Gastrocnemius medialis (tissue), 4 donors: ENCODE data around the gene PLEKHO1.
A peak's percentile ranks its signal among the peaks of the same experiment; 100 is the strongest.

Source experiments
- POLR2A ChIP-seq, 2 donors: fragments of 450-650 bp; IDR thresholded peaks; one replicate each; pipeline ENCODE4 v1.6.1; 2017; ENCODE audit warnings: antibody characterized with exemption in 2 of 2, mild to moderate bottlenecking in 2 of 2, moderate library complexity in 2 of 2
- TF ChIP-seq, protein P1 (sequence below), 5 experiments: fragments of 450-650 bp in 3 of 5; fragments of 200-600 bp in 2 of 5; sonication (generic) in 2 of 5; IDR thresholded peaks in 4 of 5; conservative IDR thresholded peaks in 1 of 5; 1 replicate in 4 of 5; 2 replicates in 1 of 5; pipeline ENCODE4 v1.5.1; 2016 to 2019; ENCODE audit warnings: antibody characterized with exemption in 5 of 5, mild to moderate bottlenecking in 3 of 5, moderate library complexity in 3 of 5

DNA sequence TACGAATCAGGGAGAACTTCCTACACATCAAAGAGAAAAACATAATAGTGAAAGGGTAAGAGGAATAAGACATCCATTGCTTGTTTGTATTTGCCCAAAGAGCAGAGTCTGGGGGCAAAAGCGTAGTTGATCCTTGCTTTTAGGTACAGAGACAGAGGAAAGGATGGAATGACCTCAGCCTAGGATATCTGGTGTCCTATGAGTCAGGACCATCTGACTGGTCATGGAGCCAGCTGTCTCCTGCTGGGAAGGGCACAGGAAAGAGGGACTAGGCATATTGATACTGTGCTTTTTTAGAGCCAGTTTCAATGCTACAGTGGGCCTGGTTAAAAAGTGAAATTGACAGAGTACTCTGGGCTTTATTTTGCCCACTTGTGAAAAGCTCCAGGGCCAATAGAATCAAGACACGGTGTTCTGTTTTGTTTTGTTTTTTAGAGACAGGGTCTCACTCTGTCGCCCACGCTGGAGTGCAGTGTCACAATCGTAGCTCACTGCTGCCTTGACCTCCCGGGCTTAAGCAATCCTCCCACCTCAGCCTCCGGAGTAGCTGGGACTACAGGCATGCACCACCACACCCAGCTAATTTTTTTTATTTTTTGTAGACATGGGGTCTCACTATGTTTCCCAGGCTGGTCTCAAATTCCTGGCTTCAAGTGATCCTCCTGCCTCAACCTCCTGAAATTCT is 3.2 kb downstream of the PLEKHO1 start:
- TF ChIP-seq, protein P1, sequence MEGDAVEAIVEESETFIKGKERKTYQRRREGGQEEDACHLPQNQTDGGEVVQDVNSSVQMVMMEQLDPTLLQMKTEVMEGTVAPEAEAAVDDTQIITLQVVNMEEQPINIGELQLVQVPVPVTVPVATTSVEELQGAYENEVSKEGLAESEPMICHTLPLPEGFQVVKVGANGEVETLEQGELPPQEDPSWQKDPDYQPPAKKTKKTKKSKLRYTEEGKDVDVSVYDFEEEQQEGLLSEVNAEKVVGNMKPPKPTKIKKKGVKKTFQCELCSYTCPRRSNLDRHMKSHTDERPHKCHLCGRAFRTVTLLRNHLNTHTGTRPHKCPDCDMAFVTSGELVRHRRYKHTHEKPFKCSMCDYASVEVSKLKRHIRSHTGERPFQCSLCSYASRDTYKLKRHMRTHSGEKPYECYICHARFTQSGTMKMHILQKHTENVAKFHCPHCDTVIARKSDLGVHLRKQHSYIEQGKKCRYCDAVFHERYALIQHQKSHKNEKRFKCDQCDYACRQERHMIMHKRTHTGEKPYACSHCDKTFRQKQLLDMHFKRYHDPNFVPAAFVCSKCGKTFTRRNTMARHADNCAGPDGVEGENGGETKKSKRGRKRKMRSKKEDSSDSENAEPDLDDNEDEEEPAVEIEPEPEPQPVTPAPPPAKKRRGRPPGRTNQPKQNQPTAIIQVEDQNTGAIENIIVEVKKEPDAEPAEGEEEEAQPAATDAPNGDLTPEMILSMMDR (IDR thresholded peaks at IDR 0.05 in 4 of 5, conservative IDR thresholded peaks at IDR 0.05 in 1 of 5), result no peak
- peak in 1 of 2 donors; percentile 12 for TF ChIP-seq POLR2A (IDR thresholded peaks at IDR 0.05)
